Activated CD8-positive, alpha-beta T cell treated with anti-CD3 and anti-CD28 coated beads for 36 hours (primary cell): ENCODE data around the gene PSMA7. TPM values are rescaled to one million over a fixed set of nuclear protein-coding genes. Genes with fewer than 3 reads are reported as not detected.

Experiments used
- ATAC-seq: fragments of 200-7000 bp; cut with Tn5 transposase; one replicate; pipeline ENCODE4 v1.10.0; 2021; ENCODE audit warnings: mild to moderate bottlenecking, moderate library complexity
- CTCF ChIA-PET: fragments of 350-600 bp; sonication (Branson Sonifier 250); formaldehyde crosslinking; loops from one replicate; lab custom pipeline; 2021; ENCODE audit warnings: antibody characterized with exemption; lab: Charles Lee
- POLR2A ChIA-PET: fragments of 350-600 bp; sonication (Branson Sonifier 250); formaldehyde crosslinking; loops from one replicate; lab custom pipeline; 2021; ENCODE audit warnings: antibody characterized with exemption; lab: Charles Lee
- DNase-seq: peaks from one replicate; pipeline ENCODE4 v3.0.0-alpha.2; 2020
- H3K27ac Mint-ChIP-seq: one replicate; pipeline ENCODE4 v1.8.0; 2021; ENCODE audit warnings: mild to moderate bottlenecking, mixed read lengths
- H3K27me3 Mint-ChIP-seq: one replicate; pipeline ENCODE4 v1.8.0; 2021; ENCODE audit warnings: mixed read lengths
- H3K36me3 Mint-ChIP-seq: one replicate; pipeline ENCODE4 v1.8.0; 2021; ENCODE audit warnings: low read depth, mixed read lengths
- H3K4me1 Mint-ChIP-seq: one replicate; pipeline ENCODE4 v1.8.0; 2021; ENCODE audit warnings: low read depth, mixed read lengths
- H3K4me3 Mint-ChIP-seq: one replicate; pipeline ENCODE4 v1.8.0; 2021; ENCODE audit warnings: mild to moderate bottlenecking, moderate library complexity, mixed read lengths
- H3K9me3 Mint-ChIP-seq: one replicate; pipeline ENCODE4 v1.8.0; 2021; ENCODE audit warnings: mixed read lengths
- CTCF ChIP-seq: fragments of 200-600 bp; IDR thresholded peaks from one replicate; pipeline ENCODE4 v1.8.0; 2022; ENCODE audit warnings: antibody characterized with exemption, mild to moderate bottlenecking
- intact Hi-C: fragments of 100-400 bp; cut with micrococcal nuclease; formaldehyde crosslinking; loops from one replicate; pipeline ENCODE4 v1.10.0; 2022
- total RNA-seq, 2 experiments: library from RNA; stranded (reverse); gene quantifications; one replicate each; pipeline ENCODE4 v1.2.3, GENCODE V29; 2021

The PSMA7 gene
- total RNA-seq, 2 experiments from 2014 or later: 286 to 289 TPM

- no peaks in the 10 kb centered on the region for H3K27me3 Mint-ChIP-seq
- H3K4me3 Mint-ChIP-seq: no peak overlapping the region
- POLR2A ChIA-PET: no interaction called here
- CTCF ChIA-PET: interaction anchor here (1.7 kb wide), 1 partner anchor 135 kb away, joined by 5 read pairs; no protein-coding TSS in a partner anchor
- DNase-seq: no peak
- intact Hi-C loops: no loop called here
- no peak for TF ChIP-seq CTCF
- H3K4me1 Mint-ChIP-seq: peaks cover 31% of the 10 kb centered on the region
- H3K36me3 Mint-ChIP-seq: peaks cover 13% of the 10 kb centered on the region
- no peak for ATAC-seq
- H3K27ac Mint-ChIP-seq: no peak overlapping the region
- H3K9me3 Mint-ChIP-seq: no peaks in the 10 kb centered on the region
These were observed 3.0 kb upstream of the PSMA7 start for GRCh38 chr20:62146019-62146755.

GRCh38 chr20:62145688-62146018 is 2.5 kb upstream of the PSMA7 start:
- Mint-ChIP-seq H3K4me1 (peaks cover 34% of the 10 kb centered on the region), H3K27ac (no peak overlapping the region), H3K27me3 (no peaks in the 10 kb centered on the region), H3K4me3 (no peak overlapping the region), H3K36me3 (peaks cover 16% of the 10 kb centered on the region), H3K9me3 (no peaks in the 10 kb centered on the region)
- ChIA-PET POLR2A (interaction anchor here (1.1 to 1.4 kb wide), 3 partner anchors 19 to 39 kb away, joined by 3 to 4 read pairs (median 3); partner anchors contain the start of gene MTG2), CTCF (interaction anchor here (1.7 kb wide), 1 partner anchor 135 kb away, joined by 5 read pairs; no protein-coding TSS in a partner anchor)
- no peak for DNase-seq
- TF ChIP-seq CTCF: no peak
- intact Hi-C loops: no loop called here
- ATAC-seq: no peak

GRCh38 chr20:62143957-62144825 is 997 bp upstream of the PSMA7 start:
- TF ChIP-seq CTCF: no peak
- Mint-ChIP-seq H3K9me3 (no peaks in the 10 kb centered on the region), H3K27ac (peak overlapping the region; percentile 66), H3K4me3 (peak overlapping the region; percentile 80), H3K4me1 (peaks cover 44% of the 10 kb centered on the region), H3K36me3 (peaks cover 30% of the 10 kb centered on the region), H3K27me3 (no peaks in the 10 kb centered on the region)
- intact Hi-C loops: no loop called here
- DNase-seq (peak; percentile 65), ATAC-seq (peak; percentile 20)
- ChIA-PET CTCF (interaction anchor here (1.7 to 2.0 kb wide), 2 partner anchors 13 to 133 kb away, joined by 5 to 6 read pairs; no protein-coding TSS in a partner anchor), POLR2A (interaction anchor here (0.9 to 1.4 kb wide), 7 partner anchors 12 to 82 kb away, joined by 3 to 4 read pairs (median 3); partner anchors contain the start of genes MTG2 and TAF4)

- H3K4me1 Mint-ChIP-seq: peaks cover 53% of the 10 kb centered on the region
- no peak for TF ChIP-seq CTCF
- DNase-seq (no peak), ATAC-seq (peak; percentile 3)
- no peaks in the 10 kb centered on the region for H3K9me3 Mint-ChIP-seq
- intact Hi-C loops: no loop called here
- ChIA-PET POLR2A (interaction anchor here (0.7 to 3.1 kb wide), 12 partner anchors 10 to 116 kb away, joined by 3 to 13 read pairs (median 4); partner anchors contain the start of genes LSM14B and TAF4), CTCF (interaction anchor here (0.8 to 3.1 kb wide), 9 partner anchors 10 to 240 kb away, joined by 3 to 13 read pairs (median 4); no protein-coding TSS in a partner anchor)
- H3K27ac Mint-ChIP-seq: peak overlapping the region; percentile 89
- peaks cover 47% of the 10 kb centered on the region for H3K36me3 Mint-ChIP-seq
- peak overlapping the region; percentile 84 for H3K4me3 Mint-ChIP-seq
- H3K27me3 Mint-ChIP-seq: no peaks in the 10 kb centered on the region
These were observed 728 bp downstream of the PSMA7 start for GRCh38 chr20:62142252-62143080.
